DMS79 treated with DMSO at 0.1 percent for 48 hours (cell line): ENCODE measurements around the gene CTNNA2.

ENCODE experiments used
- DNase-seq: peaks from one replicate; lab custom pipeline; 2025; lab: John Stamatoyannopoulos, UW

Gene CTNNA2

GRCh38 chr2:79713131-79713785 lies 200.4 kb downstream of the CTNNA2 start:
- no peak for DNase-seq

GRCh38 chr2:79714283-79714682 lies 201.4 kb downstream of the CTNNA2 start:
- DNase-seq: no peak

GRCh38 chr2:79715338-79715737 lies 202.5 kb downstream of the CTNNA2 start:
- DNase-seq: no peak

- DNase-seq: no peak
These were observed 203.4 kb downstream of the CTNNA2 start for GRCh38 chr2:79716266-79716665.

- DNase-seq: no peak
These were observed 204.6 kb downstream of the CTNNA2 start for GRCh38 chr2:79717364-79718007.

- DNase-seq: no peak
These were observed 208.2 kb downstream of the CTNNA2 start for GRCh38 chr2:79721061-79721460.

GRCh38 chr2:79721966-79722365 lies 209.1 kb downstream of the CTNNA2 start:
- no peak for DNase-seq

- no peak for DNase-seq
These were observed 211.0 kb downstream of the CTNNA2 start for GRCh38 chr2:79723830-79724229.

GRCh38 chr2:79729532-79729931 lies 216.7 kb downstream of the CTNNA2 start:
- no peak for DNase-seq

- no peak for DNase-seq
These were observed 221.7 kb downstream of the CTNNA2 start for GRCh38 chr2:79734518-79734917.

- no peak for DNase-seq
These were observed 228.1 kb downstream of the CTNNA2 start for GRCh38 chr2:79740879-79741443.

- no peak for DNase-seq
These were observed 237.5 kb downstream of the CTNNA2 start for GRCh38 chr2:79750321-79750720.

GRCh38 chr2:79757526-79757925 lies 244.7 kb downstream of the CTNNA2 start:
- no peak for DNase-seq

- no peak for DNase-seq
These were observed 245.2 kb downstream of the CTNNA2 start for GRCh38 chr2:79758042-79758441.

- no peak for DNase-seq
These were observed 246.0 kb downstream of the CTNNA2 start for GRCh38 chr2:79758749-79759282.

- DNase-seq: no peak
These were observed 258.1 kb downstream of the CTNNA2 start for GRCh38 chr2:79770926-79771325.

- DNase-seq: no peak
These were observed 258.6 kb downstream of the CTNNA2 start for GRCh38 chr2:79771493-79771892.

GRCh38 chr2:79774016-79774415 lies 261.2 kb downstream of the CTNNA2 start:
- DNase-seq: no peak

- no peak for DNase-seq
These were observed 263.6 kb downstream of the CTNNA2 start for GRCh38 chr2:79776461-79776860.

GRCh38 chr2:79780781-79781180 lies 267.9 kb downstream of the CTNNA2 start:
- DNase-seq: no peak

GRCh38 chr2:79782576-79783452 lies 270.0 kb downstream of the CTNNA2 start:
- DNase-seq: no peak

GRCh38 chr2:79788952-79789651 lies 276.3 kb downstream of the CTNNA2 start:
- no peak for DNase-seq
